HG03039 (cell line): ENCODE results near the gene TFEB.
A peak's percentile ranks its signal among the peaks of the same experiment; 100 is the strongest.

Experiments
- ATAC-seq: cut with Tn5 transposase; IDR thresholded peaks from one replicate; pipeline ENCODE4 v1.9.1; 2021; ENCODE audit warnings: mild to moderate bottlenecking, moderate library complexity; ENCODE audit not compliant: unreplicated experiment

TFEB gene

GRCh38 chr6:41692730-41693129 lies 42.7 kb downstream of the TFEB start:
- no peak for ATAC-seq

- ATAC-seq = no peak
These were observed 43.2 kb downstream of the TFEB start for GRCh38 chr6:41692080-41692675.

- ATAC-seq = no peak
These were observed 43.9 kb downstream of the TFEB start for GRCh38 chr6:41691426-41692079.

GRCh38 chr6:41690541-41691330 lies 44.7 kb downstream of the TFEB start:
- ATAC-seq = no peak

- no peak for ATAC-seq
These were observed 46.0 kb downstream of the TFEB start for GRCh38 chr6:41689171-41690008.

GRCh38 chr6:41688256-41688965 lies 47.0 kb downstream of the TFEB start:
- no peak for ATAC-seq

GRCh38 chr6:41687501-41688175 lies 47.8 kb downstream of the TFEB start:
- no peak for ATAC-seq

GRCh38 chr6:41685641-41686380 lies 49.6 kb downstream of the TFEB start:
- no peak for ATAC-seq

GRCh38 chr6:41684311-41685180 lies 50.9 kb downstream of the TFEB start:
- no peak for ATAC-seq

GRCh38 chr6:41683523-41684310 lies 51.7 kb downstream of the TFEB start:
- ATAC-seq = peak; percentile 57

GRCh38 chr6:41683273-41683522 lies 52.2 kb downstream of the TFEB start:
- peak; percentile 10 for ATAC-seq

- ATAC-seq = no peak
These were observed 52.7 kb downstream of the TFEB start for GRCh38 chr6:41682497-41683272.

- no peak for ATAC-seq
These were observed 53.3 kb downstream of the TFEB start for GRCh38 chr6:41682056-41682477.

GRCh38 chr6:41680182-41680965 lies 55.0 kb downstream of the TFEB start:
- no peak for ATAC-seq

- ATAC-seq = no peak
These were observed 55.7 kb downstream of the TFEB start for GRCh38 chr6:41679696-41680095.

- ATAC-seq = no peak
These were observed 56.8 kb downstream of the TFEB start for GRCh38 chr6:41678511-41679084.
